DMS114 treated with DMSO at 0.1 percent for 48 hours (cell line): ENCODE results near the gene PCNX1.
"Not testable (repeated sequence)": the region's sequence is repeated elsewhere in the genome, so short reads cannot be mapped to it uniquely, and the experiment has no call there.

Source experiments
- DNase-seq: peaks from one replicate; lab custom pipeline; 2025; ENCODE audit not compliant: unreplicated experiment; lab: John Stamatoyannopoulos, UW

The PCNX1 gene

DNA sequence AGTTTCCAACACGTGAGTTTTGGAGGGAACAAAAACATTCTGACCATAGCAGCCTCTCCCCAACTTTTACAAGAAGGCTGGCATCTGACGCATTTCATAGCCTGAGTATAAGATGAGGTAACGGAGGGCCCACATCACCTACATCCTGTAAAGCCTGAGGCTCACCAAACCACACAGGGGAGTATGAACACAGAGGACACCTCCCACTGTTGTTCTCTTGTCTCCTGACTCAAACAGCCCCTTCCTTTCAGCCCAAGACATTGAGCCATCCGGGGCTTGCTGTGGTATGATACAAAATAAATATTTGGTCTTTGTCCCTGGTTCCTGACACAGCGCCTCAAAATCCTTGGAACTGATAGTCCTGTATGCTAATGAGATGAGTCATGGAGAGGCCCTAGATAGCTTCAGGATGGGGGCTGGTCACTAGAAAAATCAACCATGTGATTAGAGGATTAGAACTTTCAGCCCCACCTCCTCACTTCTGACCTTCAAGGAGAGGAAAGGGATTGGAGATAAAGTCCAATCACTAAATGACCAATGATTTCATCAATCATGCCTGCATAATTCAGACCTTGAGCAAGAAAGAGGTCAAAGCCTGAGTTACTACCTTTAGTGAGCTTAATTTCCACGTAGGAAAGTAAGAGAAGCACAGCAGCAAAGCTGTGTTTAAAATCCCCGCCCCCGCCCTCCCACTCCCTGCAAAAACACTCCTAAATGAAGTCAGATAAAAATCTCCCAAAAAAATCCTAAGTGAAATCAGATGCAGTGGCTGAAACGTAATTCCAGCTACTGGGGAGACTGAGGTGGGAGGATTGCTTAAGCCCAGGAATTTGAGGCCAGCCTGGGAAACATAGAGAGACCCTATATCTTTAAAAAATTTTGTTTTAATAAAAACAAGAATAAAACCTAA lies 236.4 kb downstream of the PCNX1 start:
- no peak for DNase-seq

GRCh38 chr14:71147335-71147734 lies 240.1 kb downstream of the PCNX1 start:
- DNase-seq, result not testable (repeated sequence)

DNA sequence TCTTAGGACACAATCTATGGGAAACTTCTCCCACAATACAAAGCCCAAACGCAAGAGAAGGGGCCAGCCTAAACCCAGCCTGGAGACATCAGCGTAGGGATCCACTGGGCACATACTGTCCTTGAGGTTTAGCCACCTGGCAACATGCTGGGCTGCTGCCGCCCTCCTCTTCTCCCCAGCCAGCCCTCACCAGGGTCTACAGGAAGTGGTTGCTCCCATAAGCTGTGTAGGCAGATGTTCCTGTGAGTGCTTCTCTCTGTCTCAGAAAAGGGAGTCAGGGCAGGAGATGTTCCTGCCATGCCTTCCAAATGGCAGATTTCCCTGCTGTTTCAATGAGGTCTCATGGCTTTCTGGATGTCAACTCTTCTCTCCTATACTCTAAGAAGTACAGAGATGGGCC lies 241.4 kb downstream of the PCNX1 start:
- no peak for DNase-seq

DNA sequence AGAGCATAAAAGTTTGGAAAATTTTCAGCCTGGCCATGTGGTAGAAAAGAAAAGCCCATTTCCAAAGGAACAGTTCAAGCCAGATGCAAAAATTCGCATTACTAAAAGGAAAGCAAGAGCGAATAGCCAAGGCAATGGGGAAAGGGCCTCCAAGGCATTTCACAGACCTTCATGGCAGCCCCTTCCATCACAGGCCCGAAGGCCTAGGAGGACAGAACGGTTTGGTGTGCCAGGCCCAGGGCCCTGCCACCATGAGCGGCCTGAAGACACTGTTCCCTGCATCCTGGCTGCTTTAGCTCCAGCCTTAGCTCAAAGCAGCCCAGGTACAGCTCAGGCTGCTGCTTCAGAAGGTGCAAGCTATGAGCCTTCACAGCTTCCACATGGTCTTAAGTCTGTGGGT lies 243.5 kb downstream of the PCNX1 start:
- DNase-seq, result no peak

DNA sequence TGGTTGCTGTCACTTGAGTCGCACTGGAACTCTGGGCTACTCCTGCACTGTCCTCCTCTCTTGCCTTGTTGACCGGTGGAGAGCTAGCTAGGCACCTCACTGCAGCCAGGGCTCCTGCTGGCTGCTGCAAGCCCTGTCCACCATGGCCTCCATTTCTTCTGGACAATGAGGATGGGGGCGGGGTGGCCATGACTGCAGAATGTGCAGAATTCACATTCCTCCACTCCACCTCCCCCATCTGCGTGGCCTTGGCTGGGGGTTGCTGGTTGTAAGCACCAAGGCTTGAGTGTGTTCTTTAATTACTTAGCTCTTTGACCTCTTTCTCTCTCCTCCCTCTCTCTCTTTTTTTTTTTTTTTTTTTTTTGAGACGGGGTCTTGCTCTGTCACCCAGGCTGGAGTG lies 248.5 kb downstream of the PCNX1 start:
- DNase-seq, result no peak

GRCh38 chr14:71163050-71163841 lies 256.0 kb downstream of the PCNX1 start:
- DNase-seq, result no peak

GRCh38 chr14:71163842-71164629 lies 256.8 kb downstream of the PCNX1 start:
- no peak for DNase-seq
